NB4 (cell line): ENCODE measurements around the gene ANKRD28.

Experiments
- DNase-seq: peaks from one replicate; pipeline ENCODE4 v3.0.0; 2010; ENCODE audit warnings: low read depth
- H3K4me3 ChIP-seq: one replicate; pipeline ENCODE4 v1.5.1; 2011; ENCODE audit warnings: mild to moderate bottlenecking, low read depth, low read length, moderate library complexity
- MYC ChIP-seq: IDR thresholded peaks from 2 replicates; pipeline ENCODE4 v1.6.1; 2011; ENCODE audit warnings: low read depth, low read length
- POLR2A ChIP-seq: IDR thresholded peaks from 2 replicates; pipeline ENCODE4 v1.6.1; 2011; ENCODE audit warnings: mild to moderate bottlenecking; ENCODE audit not compliant: insufficient read length; ENCODE audit errors: extremely low read depth
- TF ChIP-seq, protein P1 (sequence below): IDR thresholded peaks from one replicate; pipeline ENCODE4 v1.5.1; 2012; ENCODE audit warnings: low read depth, low read length
- TF ChIP-seq, protein P2 (sequence below): IDR thresholded peaks from 2 replicates; pipeline ENCODE4 v1.6.1; 2011; ENCODE audit warnings: low read depth, low read length

Gene ANKRD28

DNA sequence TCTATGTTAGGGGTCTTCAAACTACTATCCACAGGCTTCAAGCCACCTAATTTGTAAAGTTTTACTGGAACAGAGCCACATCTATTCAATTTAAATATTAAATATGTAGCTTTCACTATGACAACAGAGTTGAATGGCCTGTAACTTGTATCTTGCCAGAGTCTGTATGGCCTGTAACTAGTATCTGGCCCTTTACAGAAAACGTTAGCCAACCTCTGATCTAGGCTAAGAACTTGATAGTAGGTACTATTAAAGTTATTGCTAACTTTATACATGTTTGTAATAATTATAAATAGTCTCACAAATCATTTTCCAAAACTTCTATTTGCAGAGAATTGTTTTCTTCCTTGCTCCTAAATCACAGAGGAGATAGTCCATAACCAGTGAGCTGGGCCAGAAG is 40.0 kb downstream of the ANKRD28 start:
- TF ChIP-seq MYC (no peak), POLR2A (no peak)
- TF ChIP-seq, protein P1, sequence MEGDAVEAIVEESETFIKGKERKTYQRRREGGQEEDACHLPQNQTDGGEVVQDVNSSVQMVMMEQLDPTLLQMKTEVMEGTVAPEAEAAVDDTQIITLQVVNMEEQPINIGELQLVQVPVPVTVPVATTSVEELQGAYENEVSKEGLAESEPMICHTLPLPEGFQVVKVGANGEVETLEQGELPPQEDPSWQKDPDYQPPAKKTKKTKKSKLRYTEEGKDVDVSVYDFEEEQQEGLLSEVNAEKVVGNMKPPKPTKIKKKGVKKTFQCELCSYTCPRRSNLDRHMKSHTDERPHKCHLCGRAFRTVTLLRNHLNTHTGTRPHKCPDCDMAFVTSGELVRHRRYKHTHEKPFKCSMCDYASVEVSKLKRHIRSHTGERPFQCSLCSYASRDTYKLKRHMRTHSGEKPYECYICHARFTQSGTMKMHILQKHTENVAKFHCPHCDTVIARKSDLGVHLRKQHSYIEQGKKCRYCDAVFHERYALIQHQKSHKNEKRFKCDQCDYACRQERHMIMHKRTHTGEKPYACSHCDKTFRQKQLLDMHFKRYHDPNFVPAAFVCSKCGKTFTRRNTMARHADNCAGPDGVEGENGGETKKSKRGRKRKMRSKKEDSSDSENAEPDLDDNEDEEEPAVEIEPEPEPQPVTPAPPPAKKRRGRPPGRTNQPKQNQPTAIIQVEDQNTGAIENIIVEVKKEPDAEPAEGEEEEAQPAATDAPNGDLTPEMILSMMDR: no peak
- TF ChIP-seq, protein P2, sequence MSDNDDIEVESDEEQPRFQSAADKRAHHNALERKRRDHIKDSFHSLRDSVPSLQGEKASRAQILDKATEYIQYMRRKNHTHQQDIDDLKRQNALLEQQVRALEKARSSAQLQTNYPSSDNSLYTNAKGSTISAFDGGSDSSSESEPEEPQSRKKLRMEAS: no peak
- no peak for DNase-seq
- H3K4me3 ChIP-seq: no peak overlapping the region

DNA sequence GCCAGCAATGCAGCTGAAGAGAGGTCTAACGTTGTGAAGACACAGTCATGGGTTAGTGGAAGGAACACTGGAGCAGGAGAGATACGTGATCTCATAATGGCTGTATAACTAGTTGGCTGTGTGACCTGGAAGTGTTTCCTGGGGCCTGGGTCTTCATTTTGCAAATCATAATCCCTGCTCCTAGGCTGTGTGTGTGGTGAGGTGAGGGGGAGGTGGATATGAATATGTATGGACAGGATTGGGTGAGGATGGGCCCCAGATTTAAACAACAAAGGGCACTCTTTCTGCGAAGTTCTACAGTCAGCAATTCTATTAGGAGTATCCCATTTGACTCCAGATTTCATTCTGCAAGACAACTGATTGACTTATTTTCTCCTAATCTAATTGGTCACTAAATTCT is 41.3 kb downstream of the ANKRD28 start:
- no peak for TF ChIP-seq POLR2A
- TF ChIP-seq, protein P1: no peak
- TF ChIP-seq, protein P2: no peak
- TF ChIP-seq MYC: no peak
- H3K4me3 ChIP-seq: no peak overlapping the region
- DNase-seq: no peak

DNA sequence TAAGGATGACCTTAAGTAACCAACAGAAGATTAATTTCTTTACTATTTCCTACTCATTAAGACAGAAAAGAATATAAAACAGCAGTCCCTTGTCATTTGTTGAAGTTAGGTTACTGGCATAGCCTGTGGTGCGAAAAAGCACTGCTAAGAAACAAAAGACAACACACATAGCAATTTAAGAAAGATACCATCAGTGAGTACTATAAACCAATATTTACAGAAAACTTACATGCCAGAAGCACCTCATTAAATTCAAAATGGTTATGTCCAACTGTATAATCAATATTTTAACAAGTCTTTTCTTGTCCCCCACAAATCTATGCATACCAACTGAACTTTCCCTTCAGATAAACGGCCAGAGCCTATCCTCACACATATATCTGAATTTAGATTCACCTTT is 42.0 kb downstream of the ANKRD28 start:
- H3K4me3 ChIP-seq: no peak overlapping the region
- no peak for DNase-seq
- TF ChIP-seq, protein P1: no peak
- TF ChIP-seq POLR2A: no peak

DNA sequence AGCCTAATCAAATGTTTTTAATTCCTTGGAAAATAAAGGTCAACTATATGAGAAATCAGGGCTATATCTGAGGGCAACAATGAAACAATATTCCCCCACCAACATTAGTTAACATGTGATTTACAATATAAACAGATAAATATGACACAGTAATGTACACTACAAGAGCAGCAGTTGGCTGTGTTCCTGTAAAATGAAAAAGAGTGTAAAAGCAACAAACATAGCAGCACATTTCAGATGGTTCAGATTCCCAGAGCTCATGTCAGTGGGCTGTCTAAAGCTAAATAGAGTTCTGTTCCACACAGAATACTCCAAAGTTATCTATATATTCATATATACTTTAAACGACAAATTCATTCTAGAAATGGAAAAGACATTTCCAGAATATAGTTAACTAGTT is 42.6 kb downstream of the ANKRD28 start:
- no peak overlapping the region for H3K4me3 ChIP-seq
- TF ChIP-seq MYC (no peak), POLR2A (no peak)
- TF ChIP-seq, protein P2: no peak
- TF ChIP-seq, protein P1: no peak

DNA sequence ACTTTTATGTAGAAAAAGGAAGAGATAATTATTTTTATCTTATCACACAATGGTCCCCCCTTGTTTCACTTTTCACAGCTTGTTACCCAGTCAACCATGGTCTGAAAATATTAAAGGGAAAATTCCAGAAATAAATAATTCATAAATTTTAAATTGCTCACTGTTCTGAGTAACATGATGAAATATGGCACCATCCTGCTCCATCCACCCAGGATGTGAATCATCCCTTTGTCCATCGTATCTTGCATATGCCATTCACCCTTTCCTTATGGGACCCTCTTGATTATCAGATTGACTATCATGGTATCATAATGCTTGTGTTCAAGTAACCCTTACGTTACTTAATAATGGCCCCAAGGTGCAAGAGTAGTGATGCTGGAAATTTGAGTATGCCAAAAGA is 43.7 kb downstream of the ANKRD28 start:
- no peak overlapping the region for H3K4me3 ChIP-seq
- TF ChIP-seq, protein P1: no peak
- TF ChIP-seq POLR2A (no peak), MYC (no peak)
- TF ChIP-seq, protein P2: no peak
- no peak for DNase-seq

More for the DNA sequence above, 42.6 kb downstream of the ANKRD28 start:
- no peak for DNase-seq

DNA sequence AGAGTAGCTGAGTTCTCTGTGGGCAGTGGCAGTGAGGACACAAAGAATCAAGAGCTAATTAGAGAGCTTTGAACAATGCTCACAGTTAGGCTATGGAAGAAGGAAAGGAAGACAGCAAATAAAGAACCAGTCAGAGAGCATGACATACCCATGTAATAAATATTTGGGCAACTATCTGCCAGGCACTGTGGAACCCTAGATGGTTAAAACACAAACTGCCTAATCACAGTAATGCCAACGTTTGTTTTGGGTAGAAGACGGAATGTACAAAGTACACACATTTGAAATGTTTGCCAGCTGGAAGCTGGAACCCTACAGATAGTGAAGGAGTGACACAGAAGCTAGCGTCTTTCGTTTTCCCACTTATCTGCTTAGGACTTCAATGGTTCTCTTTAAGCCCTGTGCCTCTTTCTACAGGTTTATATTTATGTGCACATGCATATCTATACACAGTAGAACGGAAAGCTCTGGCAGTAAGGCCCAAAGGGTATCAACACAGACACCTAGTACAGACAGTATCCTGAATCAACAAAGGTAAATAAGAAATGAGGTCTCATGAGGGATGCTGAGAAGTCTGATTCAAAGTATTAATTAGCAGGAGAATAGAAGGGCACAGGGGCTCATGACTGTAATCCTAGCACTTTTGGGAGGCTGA is 44.6 kb downstream of the ANKRD28 start:
- no peak overlapping the region for H3K4me3 ChIP-seq
- DNase-seq: no peak
- TF ChIP-seq, protein P2: no peak
- TF ChIP-seq MYC (no peak), POLR2A (no peak)
- TF ChIP-seq, protein P1: no peak
